A673 (cell line): Measurements from ENCODE around the gene MYO18B.

Experiments used
- CTCF ChIP-seq: fragments of 300-800, 200-600 bp; sonication (generic); conservative IDR thresholded peaks from 2 replicates; pipeline ENCODE4 v1.5.1; 2017; ENCODE audit warnings: low read depth, mild to moderate bottlenecking, antibody characterized with exemption, low read length, moderate library complexity, mixed read lengths
- EZH2 ChIP-seq: fragments of 200-600 bp; sonication (generic); IDR thresholded peaks from 2 replicates; pipeline ENCODE4 v1.6.1; 2017; ENCODE audit warnings: borderline replicate concordance, low read depth, mild to moderate bottlenecking, mixed read lengths, antibody characterized with exemption, low read length; ENCODE audit not compliant: poor library complexity, severe bottlenecking

- TF ChIP-seq CTCF (peak; percentile 58), EZH2 (no peak)
Measured at GRCh38 chr22:25702040-25702439, 39.9 kb upstream of the MYO18B start.
